ENCODE measurements around the gene CORO1C. TPM values are rescaled to one million over a fixed set of nuclear protein-coding genes. Genes with fewer than 3 reads are reported as not detected.

The CORO1C gene
- total and polyA plus RNA-seq, 9 of the 15 experiments (the other 6 are each of a cell fraction or from before 2014, with no cell fraction given), result 55.2 to 280 (median 150) TPM

- ATAC-seq (no peak), FAIRE-seq (peak; percentile 44), DNase-seq (ENCODE audit: extremely low read depth in 1 of 4, low spot score in 3 of 4) (no peak)
- Histone ChIP-seq H3K27ac (ENCODE audit: extremely low read depth, low read depth, low read length) (no peak overlapping the region), H3K9ac (ENCODE audit: insufficient read depth in 1 of 2, low read depth in 2 of 2, low read length in 2 of 2) (peak overlapping the region in 1 of 2 experiments; percentile 80; a peak in 2 of 4 replicates), H3K9me1 (ENCODE audit: control insufficient read depth, insufficient read depth, low read length) (no peaks in the 10 kb centered on the region), H2AFZ (ENCODE audit: low read depth, low read length) (no peak overlapping the region), H3K4me3 (no peak overlapping the region), H3K4me2 (ENCODE audit: insufficient read depth, low read length) (no peak overlapping the region), H3K79me2 (ENCODE audit: control insufficient read depth, insufficient read depth, low read length) (no peaks in the 10 kb centered on the region), H4K20me1 (replicated peaks; ENCODE audit: control insufficient read depth, insufficient read depth, low read length) (0 out of 2 replicates have a peak, but pooled peaks cover 3% of the 10 kb centered on the region), H3K4me1 (replicated peaks in 1 of 2; ENCODE audit: control insufficient read depth in 2 of 2, insufficient read depth in 2 of 2, low read length in 2 of 2) (peaks cover 14 to 21% of the 10 kb centered on the region in 2 experiments), H3K9me3 (replicated peaks; ENCODE audit: control insufficient read depth, insufficient read depth, low read depth, low read length) (no peaks in the 10 kb centered on the region), H3K27me3 (ENCODE audit: control insufficient read depth in 2 of 2, insufficient read depth in 2 of 2, low read length in 2 of 2) (no peaks in the 10 kb centered on the region), H3K36me3 (ENCODE audit: control insufficient read depth, insufficient read depth, low read length) (peaks cover 43% of the 10 kb centered on the region)
- in situ Hi-C loops (cut with MboI) (no loop called here), intact Hi-C loops (cut with micrococcal nuclease) (no loop called here)
- CTCF ChIA-PET (ENCODE audit: low intra/inter-chr PET ratio), result no interaction called here
- POLR2A ChIA-PET, result interaction anchor here (0.8 to 4.6 kb wide), 3 partner anchors 12 to 184 kb away, joined by 3 to 69 read pairs (median 3); no protein-coding TSS in a partner anchor
- 69% methylated on average over 16 of the region's 16 CpGs for WGBS (ENCODE audit: insufficient coverage, low coverage, missing lambda C conversion rate)
- BruUV-seq (replicated peaks), result no TSS peak
- TF ChIP-seq TAF7 (tag; IDR thresholded peaks at IDR 0.05) (no peak), KDM5B (IDR thresholded peaks at IDR 0.05; ENCODE audit: insufficient replicate concordance, low read depth, low read length) (no peak), SUPT5H (IDR thresholded peaks at IDR 0.05) (peak; percentile 66), POLR2B (IDR thresholded peaks at IDR 0.05; ENCODE audit: low read depth, partially characterized antibody) (peak; percentile 61), HOMEZ (CRISPR knock-in tag; IDR thresholded peaks at IDR 0.05) (no peak), HNRNPUL1 (IDR thresholded peaks at IDR 0.05; ENCODE audit: low read length) (0 out of 2 replicates have a peak, but pooled peaks have one; percentile 16), TEAD4 (IDR thresholded peaks at IDR 0.05; ENCODE audit: low read length) (peak; percentile 25; the same call in 1 of the 2 replicates), TEAD4 (CRISPR knock-in tag; IDR thresholded peaks at IDR 0.05; ENCODE audit: borderline replicate concordance) (no peak), POLR2G (IDR thresholded peaks at IDR 0.05; ENCODE audit: low read depth, low read length) (peak; percentile 42; the same call in 1 of the 2 replicates), POLR2A (conservative IDR thresholded peaks at IDR 0.05) (peak; percentile 69), CEBPG (CRISPR knock-in tag; IDR thresholded peaks at IDR 0.05) (no peak), CEBPG (tag; conservative IDR thresholded peaks at IDR 0.05 in 1 of 2, IDR thresholded peaks at IDR 0.05 in 1 of 2) (peak in 1 of 2 experiments; percentile 39; a peak in 2 of 4 replicates), POLR2AphosphoS2 (IDR thresholded peaks at IDR 0.05; ENCODE audit: low read length) (peak; percentile 74), RERE (CRISPR knock-in tag; IDR thresholded peaks at IDR 0.05; ENCODE audit: borderline replicate concordance) (no peak)
Observed at GRCh38 chr12:108642269-108642870, 88.9 kb downstream of the CORO1C start.
